ENCODE data around the gene ZRANB1. TPM values are rescaled to one million over a fixed set of nuclear protein-coding genes. Genes with fewer than 3 reads are reported as not detected.

The ZRANB1 gene
- total and polyA plus RNA-seq, 8 donors, result 15.3 to 31.5 (median 27.0) TPM

GRCh38 chr10:125010362-125010761 is 68.4 kb downstream of the ZRANB1 start:
- H3K4me1 ChIP-seq, result peaks cover 8 to 19% of the 10 kb centered on the region in 2 donors
- H3K36me3 ChIP-seq, result peaks cover 0 to 33% of the 10 kb centered on the region in 2 donors
- no peak for TF ChIP-seq CTCF (IDR thresholded peaks at IDR 0.05)
- H3K9me3 ChIP-seq, result no peaks in the 10 kb centered on the region
- intact Hi-C loops (cut with DNase I), result no loop called here
- no peaks in the 10 kb centered on the region for H3K27me3 ChIP-seq
- DNase-seq (peak in 1 of 4 donors; percentile 2), ATAC-seq (no peak)
- no peak overlapping the region for H3K27ac ChIP-seq
- no peak overlapping the region for H3K4me3 ChIP-seq

- peaks cover 0 to 24% of the 10 kb centered on the region in 2 donors for H3K36me3 ChIP-seq
- no peaks in the 10 kb centered on the region for H3K27me3 ChIP-seq
- intact Hi-C loops (cut with DNase I), result no loop called here
- ATAC-seq (no peak), DNase-seq (no peak)
- H3K4me1 ChIP-seq, result peaks cover 12 to 24% of the 10 kb centered on the region in 2 donors
- TF ChIP-seq CTCF (IDR thresholded peaks at IDR 0.05), result no peak
- no peak overlapping the region for H3K27ac ChIP-seq
- H3K9me3 ChIP-seq, result no peaks in the 10 kb centered on the region
- H3K4me3 ChIP-seq, result no peak overlapping the region
Measured at GRCh38 chr10:125011171-125011925, 69.4 kb downstream of the ZRANB1 start.

GRCh38 chr10:125011926-125012705 is 70.2 kb downstream of the ZRANB1 start:
- Histone ChIP-seq H3K4me1 (peaks cover 15 to 24% of the 10 kb centered on the region in 2 donors), H3K36me3 (peaks cover 0 to 24% of the 10 kb centered on the region in 2 donors), H3K4me3 (no peak overlapping the region), H3K27ac (no peak overlapping the region), H3K27me3 (no peaks in the 10 kb centered on the region), H3K9me3 (no peaks in the 10 kb centered on the region)
- DNase-seq (peak in 1 of 4 donors; percentile 37), ATAC-seq (no peak)
- no peak for TF ChIP-seq CTCF (IDR thresholded peaks at IDR 0.05)
- intact Hi-C loops (cut with DNase I), result no loop called here

- no peak for ATAC-seq
- no peaks in the 10 kb centered on the region for H3K27me3 ChIP-seq
- peaks cover 15 to 21% of the 10 kb centered on the region in 2 donors for H3K4me1 ChIP-seq
- DNase-seq, result no peak
- no peak overlapping the region for H3K4me3 ChIP-seq
- H3K36me3 ChIP-seq, result peaks cover 0 to 29% of the 10 kb centered on the region in 2 donors
- intact Hi-C loops (cut with DNase I), result no loop called here
- no peak overlapping the region for H3K27ac ChIP-seq
- no peaks in the 10 kb centered on the region for H3K9me3 ChIP-seq
- no peak for TF ChIP-seq CTCF (IDR thresholded peaks at IDR 0.05)
Measured at GRCh38 chr10:125012851-125013528, 71.1 kb downstream of the ZRANB1 start.

GRCh38 chr10:125013529-125013872 is 71.6 kb downstream of the ZRANB1 start:
- no peaks in the 10 kb centered on the region for H3K9me3 ChIP-seq
- intact Hi-C loops (cut with DNase I), result no loop called here
- H3K4me1 ChIP-seq, result peaks cover 15 to 21% of the 10 kb centered on the region in 2 donors
- no peak for ATAC-seq
- no peak overlapping the region for H3K27ac ChIP-seq
- H3K4me3 ChIP-seq, result no peak overlapping the region
- no peak for TF ChIP-seq CTCF (IDR thresholded peaks at IDR 0.05)
- H3K27me3 ChIP-seq, result no peaks in the 10 kb centered on the region
- H3K36me3 ChIP-seq, result peaks cover 0 to 29% of the 10 kb centered on the region in 2 donors
- DNase-seq, result peak in 1 of 4 donors; percentile 58

All from left lung (tissue), 10 donors.